ENCODE data around the gene YPEL5.
A peak's percentile ranks its signal among the peaks of the same experiment; 100 is the strongest.

YPEL5 gene

GRCh38 chr2:30208453-30208852 is 61.6 kb downstream of the YPEL5 start:
- DNase-seq, result peak; percentile 28

- no peak for DNase-seq
Measured at GRCh38 chr2:30209227-30209626, 62.4 kb downstream of the YPEL5 start.

All from stimulated activated CD4-positive, alpha-beta T cell treated with anti-CD3 and anti-CD28 coated beads, Interleukin-1b, Interleukin-23, amount 100 ng/mL, for 48 hours (primary cell).